ENCODE data around the gene PPIL4. TPM values are rescaled to one million over a fixed set of nuclear protein-coding genes. Genes with fewer than 3 reads are reported as not detected.

PPIL4 gene
- total and polyA plus RNA-seq, 2 experiments from 2014 or later: 31.4 to 38.7 TPM

- peaks cover 63% of the 10 kb centered on the region for H3K79me2 ChIP-seq
- WGBS (ENCODE audit: low lambda C conversion rate, missing lambda C conversion rate): 96% methylated on average over 7 of the region's 7 CpGs
- no peak overlapping the region for H2AFZ ChIP-seq
- H3K9me2 ChIP-seq (replicated peaks; ENCODE audit: insufficient read depth): no peaks in the 10 kb centered on the region
- peaks cover 37% of the 10 kb centered on the region for H4K20me1 ChIP-seq (ENCODE audit: insufficient read depth, poor library complexity, severe bottlenecking)
- no peaks in the 10 kb centered on the region for H3K27me3 ChIP-seq
- peaks cover 8% of the 10 kb centered on the region for H3K4me1 ChIP-seq (ENCODE audit: insufficient read depth)
- peak overlapping the region; percentile 91 for H3K4me2 ChIP-seq
- TF ChIP-seq, protein P1, sequence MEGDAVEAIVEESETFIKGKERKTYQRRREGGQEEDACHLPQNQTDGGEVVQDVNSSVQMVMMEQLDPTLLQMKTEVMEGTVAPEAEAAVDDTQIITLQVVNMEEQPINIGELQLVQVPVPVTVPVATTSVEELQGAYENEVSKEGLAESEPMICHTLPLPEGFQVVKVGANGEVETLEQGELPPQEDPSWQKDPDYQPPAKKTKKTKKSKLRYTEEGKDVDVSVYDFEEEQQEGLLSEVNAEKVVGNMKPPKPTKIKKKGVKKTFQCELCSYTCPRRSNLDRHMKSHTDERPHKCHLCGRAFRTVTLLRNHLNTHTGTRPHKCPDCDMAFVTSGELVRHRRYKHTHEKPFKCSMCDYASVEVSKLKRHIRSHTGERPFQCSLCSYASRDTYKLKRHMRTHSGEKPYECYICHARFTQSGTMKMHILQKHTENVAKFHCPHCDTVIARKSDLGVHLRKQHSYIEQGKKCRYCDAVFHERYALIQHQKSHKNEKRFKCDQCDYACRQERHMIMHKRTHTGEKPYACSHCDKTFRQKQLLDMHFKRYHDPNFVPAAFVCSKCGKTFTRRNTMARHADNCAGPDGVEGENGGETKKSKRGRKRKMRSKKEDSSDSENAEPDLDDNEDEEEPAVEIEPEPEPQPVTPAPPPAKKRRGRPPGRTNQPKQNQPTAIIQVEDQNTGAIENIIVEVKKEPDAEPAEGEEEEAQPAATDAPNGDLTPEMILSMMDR (IDR thresholded peaks at IDR 0.05; ENCODE audit: poor library complexity): no peak
- no peak for TF ChIP-seq EZH2 (IDR thresholded peaks at IDR 0.05; ENCODE audit: borderline replicate concordance)
- no peak for TF ChIP-seq EZH2phosphoT487 (IDR thresholded peaks at IDR 0.05; ENCODE audit: low read depth, severe bottlenecking, unreplicated experiment)
- H3K9me3 ChIP-seq (ENCODE audit: low read depth): no peaks in the 10 kb centered on the region
- H3K4me3 ChIP-seq: no peak overlapping the region
- no peak for DNase-seq (ENCODE audit: low spot score)
- H3K36me3 ChIP-seq (replicated peaks; ENCODE audit: insufficient read depth, low read depth): no peaks in the 10 kb centered on the region
- H3K27ac ChIP-seq: no peak overlapping the region
Observed at GRCh38 chr6:149567945-149568585, 22.2 kb upstream of the PPIL4 start.

DNA sequence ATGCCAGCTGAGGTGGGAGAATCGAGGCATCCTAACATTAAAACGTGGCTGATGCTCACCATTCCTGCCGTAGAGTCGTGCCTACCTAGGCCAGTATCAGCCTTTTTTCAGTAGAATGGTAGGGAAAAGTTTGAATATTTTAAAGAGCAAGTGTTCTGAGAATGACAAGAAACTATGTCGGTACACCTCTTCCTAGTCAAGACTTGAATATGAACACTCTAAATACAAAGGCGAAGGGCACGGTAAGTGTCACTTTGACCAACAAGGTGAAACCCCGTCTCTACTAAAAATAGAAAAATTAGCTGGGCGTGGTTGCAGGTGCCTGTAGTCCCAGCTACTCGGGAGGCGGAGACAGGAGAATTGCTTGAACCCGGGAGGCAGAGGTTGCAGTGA is 21.3 kb upstream of the PPIL4 start:
- Histone ChIP-seq H3K27ac (peak overlapping the region; percentile 98), H3K79me2 (peaks cover 56% of the 10 kb centered on the region), H3K4me3 (peak overlapping the region; percentile 91), H3K4me1 (ENCODE audit: insufficient read depth) (peaks cover 8% of the 10 kb centered on the region), H4K20me1 (ENCODE audit: insufficient read depth, poor library complexity, severe bottlenecking) (peaks cover 37% of the 10 kb centered on the region), H3K27me3 (no peaks in the 10 kb centered on the region), H3K4me2 (peak overlapping the region; percentile 91), H3K9me2 (replicated peaks; ENCODE audit: insufficient read depth) (no peaks in the 10 kb centered on the region), H2AFZ (peak overlapping the region; percentile 100), H3K36me3 (replicated peaks; ENCODE audit: insufficient read depth, low read depth) (no peaks in the 10 kb centered on the region), H3K9me3 (ENCODE audit: low read depth) (no peaks in the 10 kb centered on the region)
- DNase-seq (ENCODE audit: low spot score): no peak
- WGBS (ENCODE audit: low lambda C conversion rate, missing lambda C conversion rate): 41% methylated on average over 12 of the region's 12 CpGs
- TF ChIP-seq, protein P1 (IDR thresholded peaks at IDR 0.05; ENCODE audit: poor library complexity): no peak
- TF ChIP-seq EZH2phosphoT487 (IDR thresholded peaks at IDR 0.05; ENCODE audit: low read depth, severe bottlenecking, unreplicated experiment): no peak
- TF ChIP-seq EZH2 (IDR thresholded peaks at IDR 0.05; ENCODE audit: borderline replicate concordance): no peak

DNA sequence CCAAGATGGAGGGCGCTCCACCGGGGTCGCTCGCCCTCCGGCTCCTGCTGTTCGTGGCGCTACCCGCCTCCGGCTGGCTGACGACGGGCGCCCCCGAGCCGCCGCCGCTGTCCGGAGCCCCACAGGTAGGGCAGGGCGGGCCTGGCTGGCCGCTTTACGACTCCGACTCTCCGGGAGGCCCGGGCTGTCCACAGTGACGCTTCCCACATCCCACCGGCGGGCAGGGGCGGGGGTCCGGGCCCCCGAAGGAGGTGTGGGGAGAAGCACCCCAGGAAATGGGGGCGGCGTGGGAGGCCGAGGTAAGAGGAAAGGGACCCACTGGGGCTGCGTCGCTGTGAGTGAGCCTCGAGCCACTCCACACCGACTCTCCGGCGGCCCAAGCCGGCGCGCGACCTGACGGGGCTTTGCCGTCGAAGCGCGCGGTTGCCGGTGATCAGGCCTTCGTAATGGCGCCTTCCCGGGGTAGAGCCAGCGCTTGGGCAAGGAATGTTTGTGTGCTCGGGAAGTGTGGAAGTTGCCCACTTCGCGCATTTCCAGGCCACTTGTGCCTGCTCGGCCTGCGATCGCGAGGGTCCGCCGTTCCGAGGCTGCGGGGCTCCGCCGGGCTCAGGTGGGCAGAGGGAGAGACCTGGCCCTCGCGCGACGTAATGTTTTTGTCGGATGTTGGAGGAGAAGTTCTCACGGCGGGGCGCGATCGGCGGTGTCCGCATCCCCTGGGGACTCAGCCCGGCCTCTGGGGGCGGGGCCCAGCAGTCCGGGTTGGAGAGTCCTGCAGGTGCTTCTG is 20.8 kb upstream of the PPIL4 start:
- H3K36me3 ChIP-seq (replicated peaks; ENCODE audit: insufficient read depth, low read depth): no peaks in the 10 kb centered on the region
- H3K4me1 ChIP-seq (ENCODE audit: insufficient read depth): peaks cover 8% of the 10 kb centered on the region
- H4K20me1 ChIP-seq (ENCODE audit: insufficient read depth, poor library complexity, severe bottlenecking): peaks cover 37% of the 10 kb centered on the region
- no peaks in the 10 kb centered on the region for H3K9me3 ChIP-seq (ENCODE audit: low read depth)
- peak overlapping the region; percentile 100 for H2AFZ ChIP-seq
- no peaks in the 10 kb centered on the region for H3K27me3 ChIP-seq
- peak overlapping the region; percentile 91 for H3K4me3 ChIP-seq
- H3K27ac ChIP-seq: peak overlapping the region; percentile 98
- TF ChIP-seq EZH2phosphoT487 (IDR thresholded peaks at IDR 0.05; ENCODE audit: low read depth, severe bottlenecking, unreplicated experiment) (no peak), EZH2 (IDR thresholded peaks at IDR 0.05; ENCODE audit: borderline replicate concordance) (no peak)
- TF ChIP-seq, protein P1 (IDR thresholded peaks at IDR 0.05; ENCODE audit: poor library complexity): peak; percentile 5
- H3K4me2 ChIP-seq: peak overlapping the region; percentile 91
- H3K9me2 ChIP-seq (replicated peaks; ENCODE audit: insufficient read depth): no peaks in the 10 kb centered on the region
- DNase-seq (ENCODE audit: low spot score): peak; percentile 75
- under 1% methylated on average over 46 of the region's 81 CpGs for WGBS (ENCODE audit: low lambda C conversion rate, missing lambda C conversion rate)
- H3K79me2 ChIP-seq: peaks cover 50% of the 10 kb centered on the region

All from hepatocyte (in vitro differentiated cells).